Calu3 (cell line): ENCODE measurements around the gene DPY30. TPM values are rescaled to one million over a fixed set of nuclear protein-coding genes. Genes with fewer than 3 reads are reported as not detected.

Experiments used
- BruUV-seq: library from RNA; stranded (reverse); fragments of 400-500 nt; replicated peaks from 2 replicates; lab custom pipeline; 2021; lab: Mats Ljungman, UMichigan
- CTCF ChIA-PET: fragments of 300-600 bp; sonication (Branson Sonifier 250); formaldehyde crosslinking; loops from one replicate; lab custom pipeline; 2022; ENCODE audit warnings: antibody characterized with exemption; lab: Charles Lee
- DNase-seq: peaks from one replicate; pipeline ENCODE4 v3.0.0; 2022
- H3K27ac Mint-ChIP-seq: one replicate; pipeline ENCODE4 v1.8.0; 2022; ENCODE audit warnings: mixed read lengths; ENCODE audit not compliant: unreplicated experiment
- H3K27me3 Mint-ChIP-seq: one replicate; pipeline ENCODE4 v1.8.0; 2022; ENCODE audit warnings: mixed read lengths; ENCODE audit not compliant: unreplicated experiment
- H3K36me3 Mint-ChIP-seq: one replicate; pipeline ENCODE4 v1.8.0; 2022; ENCODE audit warnings: mild to moderate bottlenecking, moderate library complexity, mixed read lengths; ENCODE audit not compliant: insufficient read depth, unreplicated experiment
- H3K4me1 Mint-ChIP-seq: one replicate; pipeline ENCODE4 v1.8.0; 2022; ENCODE audit warnings: mild to moderate bottlenecking, low read depth, mixed read lengths; ENCODE audit not compliant: unreplicated experiment
- H3K4me3 Mint-ChIP-seq: one replicate; pipeline ENCODE4 v1.8.0; 2022; ENCODE audit warnings: mild to moderate bottlenecking, low read depth, moderate library complexity, mixed read lengths; ENCODE audit not compliant: unreplicated experiment
- H3K9me3 Mint-ChIP-seq: one replicate; pipeline ENCODE4 v1.8.0; 2022; ENCODE audit warnings: low read depth, mixed read lengths; ENCODE audit not compliant: unreplicated experiment
- CTCF ChIP-seq: fragments of 200-600 bp; IDR thresholded peaks from one replicate; pipeline ENCODE4 v1.8.0; 2022; ENCODE audit warnings: antibody characterized with exemption; ENCODE audit not compliant: unreplicated experiment
- intact Hi-C: fragments of 100-400 bp; cut with micrococcal nuclease; formaldehyde crosslinking; loops from one replicate; pipeline ENCODE4 v1.10.0; 2022; ENCODE audit not compliant: unreplicated experiment
- total RNA-seq: library from RNA; stranded (reverse); gene quantifications from 2 replicates; pipeline ENCODE4 v1.2.3, GENCODE V29; 2022

Gene DPY30
- total RNA-seq, 1 experiment from 2014 or later: 106 TPM

DNA sequence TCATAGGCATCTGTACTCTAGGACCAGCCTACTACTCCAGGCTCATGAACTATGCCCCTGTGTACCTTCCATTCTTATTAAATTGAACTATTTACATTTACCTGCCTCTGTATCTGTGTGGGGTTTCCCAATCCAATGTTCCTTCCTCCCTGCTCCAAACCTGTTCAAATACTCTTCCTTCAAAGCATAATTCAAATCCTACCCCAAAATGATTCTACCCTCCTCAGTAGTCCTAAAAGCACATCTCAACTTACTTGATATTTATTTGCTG is 32.5 kb downstream of the DPY30 start:
- Mint-ChIP-seq H3K4me3 (no peak overlapping the region), H3K4me1 (peaks cover 34% of the 10 kb centered on the region), H3K27me3 (no peaks in the 10 kb centered on the region), H3K36me3 (peaks cover 34% of the 10 kb centered on the region), H3K27ac (no peak overlapping the region), H3K9me3 (no peaks in the 10 kb centered on the region)
- no peak for TF ChIP-seq CTCF
- BruUV-seq: no TSS peak
- intact Hi-C loops: loop anchor here (5.0 to 10.0 kb wide), 2 partner anchors 55 to 122 kb away; partner anchors contain the start of gene SPAST
- no peak for DNase-seq
- CTCF ChIA-PET: no interaction called here

DNA sequence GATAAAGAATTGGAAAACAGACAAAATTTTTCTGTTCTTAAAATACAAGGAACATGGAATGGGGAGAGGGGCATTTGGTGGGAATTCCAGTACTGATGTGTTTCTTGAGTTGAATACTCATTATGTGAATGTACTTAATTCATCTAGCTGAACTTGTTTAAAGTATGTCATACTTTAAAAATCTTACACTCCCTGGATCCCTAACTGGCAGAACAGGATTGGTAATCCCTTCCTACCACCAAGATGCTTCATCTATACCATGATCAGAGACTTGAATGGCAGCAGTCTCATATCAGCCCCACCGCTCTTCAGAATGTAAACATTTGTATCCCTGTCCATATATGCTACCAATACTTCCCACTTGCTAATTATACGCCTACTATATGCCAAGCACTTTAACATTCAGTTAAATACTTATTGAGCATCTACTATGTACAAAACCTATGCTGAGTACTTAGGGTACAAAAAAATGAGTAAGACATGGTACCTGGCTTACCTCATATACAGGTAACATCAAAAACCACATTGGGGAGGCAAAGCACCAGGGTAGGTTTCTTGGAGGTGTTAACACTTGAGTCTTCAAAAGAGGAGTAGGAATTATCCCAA is 34.1 kb downstream of the DPY30 start:
- Mint-ChIP-seq H3K4me3 (no peak overlapping the region), H3K27me3 (no peaks in the 10 kb centered on the region)

DNA sequence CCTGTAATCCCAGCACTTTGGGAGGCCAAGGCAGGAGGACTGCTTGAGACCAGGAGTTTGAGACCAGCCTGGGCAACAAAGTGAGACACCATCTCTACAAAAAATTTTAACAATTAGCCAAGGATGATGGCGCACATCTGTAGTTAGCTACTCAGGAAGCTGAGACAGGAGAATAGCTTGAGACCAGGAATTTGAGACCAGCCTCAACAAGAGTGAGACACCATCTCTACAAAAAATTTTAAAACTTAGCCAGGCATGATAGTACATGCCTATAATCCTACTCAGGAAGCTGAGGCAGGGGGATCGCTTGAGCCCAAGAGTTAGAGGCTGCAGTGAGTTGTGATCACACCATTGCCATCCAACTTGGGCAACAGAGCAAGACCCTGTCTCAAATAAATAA is 35.8 kb downstream of the DPY30 start:
- DNase-seq: no peak
- no peak overlapping the region for H3K27ac Mint-ChIP-seq
- H3K36me3 Mint-ChIP-seq: peaks cover 14% of the 10 kb centered on the region
- TF ChIP-seq CTCF: no peak
- no peak overlapping the region for H3K4me3 Mint-ChIP-seq
- intact Hi-C loops: loop anchor here (10.0 kb wide), 1 partner anchor 119 kb away; no protein-coding TSS in a partner anchor
- H3K27me3 Mint-ChIP-seq: no peaks in the 10 kb centered on the region
- peaks cover 40% of the 10 kb centered on the region for H3K4me1 Mint-ChIP-seq
- H3K9me3 Mint-ChIP-seq: no peaks in the 10 kb centered on the region
- BruUV-seq: no TSS peak
- CTCF ChIA-PET: interaction anchor here (0.6 kb wide), 1 partner anchor 78 kb away, joined by 6 read pairs; no protein-coding TSS in a partner anchor

More for the DNA sequence above, 34.1 kb downstream of the DPY30 start:
- Mint-ChIP-seq H3K27ac (no peak overlapping the region), H3K36me3 (peaks cover 25% of the 10 kb centered on the region), H3K9me3 (no peaks in the 10 kb centered on the region), H3K4me1 (peaks cover 34% of the 10 kb centered on the region)
- intact Hi-C loops: loop anchor here (5.0 to 10.0 kb wide), 2 partner anchors 57 to 121 kb away; partner anchors contain the start of gene SPAST
- DNase-seq: no peak
- CTCF ChIA-PET: interaction anchor here (0.7 kb wide), 2 partner anchors 89 to 145 kb away, joined by 3 to 4 read pairs; no protein-coding TSS in a partner anchor
- no peak for TF ChIP-seq CTCF
- no TSS peak for BruUV-seq

DNA sequence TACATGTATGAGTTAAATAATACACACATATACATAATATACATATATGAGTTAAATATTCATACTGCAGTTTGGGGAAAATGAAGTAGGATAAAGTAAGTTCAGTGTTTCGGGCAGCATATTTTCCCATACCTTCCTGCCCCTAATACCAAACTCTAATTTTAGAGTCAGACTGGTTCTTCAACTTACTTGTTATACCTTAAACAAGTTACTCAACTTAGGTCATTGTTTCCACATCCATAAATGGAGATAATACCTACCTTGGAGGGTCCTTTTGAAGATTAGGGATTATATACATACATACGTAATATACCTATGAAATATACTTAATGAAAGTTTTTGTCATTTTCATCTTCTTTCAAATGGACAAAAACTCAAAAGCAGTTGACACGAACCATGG is 37.2 kb downstream of the DPY30 start:
- intact Hi-C loops: loop anchor here (10.0 kb wide), 1 partner anchor 118 kb away; no protein-coding TSS in a partner anchor
- no peak for TF ChIP-seq CTCF
- CTCF ChIA-PET: no interaction called here
- Mint-ChIP-seq H3K4me3 (no peak overlapping the region), H3K36me3 (peaks cover 7% of the 10 kb centered on the region), H3K9me3 (no peaks in the 10 kb centered on the region), H3K4me1 (peaks cover 42% of the 10 kb centered on the region), H3K27ac (no peak overlapping the region), H3K27me3 (no peaks in the 10 kb centered on the region)
- BruUV-seq: no TSS peak
- DNase-seq: no peak
